GM21515 (cell line): ENCODE measurements around the gene P4HA2.

ENCODE experiments used
- ATAC-seq: cut with Tn5 transposase; IDR thresholded peaks from one replicate; pipeline ENCODE4 v1.9.1; 2021; ENCODE audit not compliant: unreplicated experiment

Gene P4HA2

DNA sequence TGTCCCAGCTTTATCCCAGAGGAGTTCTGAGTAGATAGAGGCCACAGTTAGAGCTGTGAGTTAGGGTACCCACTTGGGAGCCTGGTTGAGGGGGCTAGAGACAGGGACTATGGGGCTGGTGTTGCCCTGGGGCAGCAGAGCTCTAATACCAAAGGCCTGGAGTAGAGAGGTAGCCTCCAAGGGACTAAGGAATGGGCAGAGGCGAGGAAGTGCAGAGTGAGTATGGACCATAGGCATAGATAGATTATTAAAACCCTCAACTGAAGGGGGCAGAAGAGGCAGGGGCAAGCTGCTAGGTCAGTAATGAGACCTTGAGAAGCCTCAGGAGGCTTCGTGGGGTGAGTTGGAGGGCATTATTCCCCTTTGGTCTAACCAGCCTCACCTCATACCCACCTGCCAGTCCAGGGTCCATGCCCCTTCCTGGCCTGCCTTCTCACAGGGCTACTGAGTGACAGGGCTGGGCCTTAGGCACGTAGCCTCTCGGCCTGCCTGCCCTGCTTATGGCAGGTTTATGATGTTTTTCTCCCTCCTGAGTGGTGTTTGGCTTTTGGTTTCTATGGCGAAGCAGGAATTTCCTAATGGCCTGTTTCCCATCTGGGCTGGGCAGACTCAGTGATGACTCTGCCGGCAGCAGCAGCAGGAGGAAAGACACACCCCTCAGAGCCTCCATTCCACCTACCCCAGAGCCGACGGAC, 37.8 kb upstream of the P4HA2 start:
- no peak for ATAC-seq

DNA sequence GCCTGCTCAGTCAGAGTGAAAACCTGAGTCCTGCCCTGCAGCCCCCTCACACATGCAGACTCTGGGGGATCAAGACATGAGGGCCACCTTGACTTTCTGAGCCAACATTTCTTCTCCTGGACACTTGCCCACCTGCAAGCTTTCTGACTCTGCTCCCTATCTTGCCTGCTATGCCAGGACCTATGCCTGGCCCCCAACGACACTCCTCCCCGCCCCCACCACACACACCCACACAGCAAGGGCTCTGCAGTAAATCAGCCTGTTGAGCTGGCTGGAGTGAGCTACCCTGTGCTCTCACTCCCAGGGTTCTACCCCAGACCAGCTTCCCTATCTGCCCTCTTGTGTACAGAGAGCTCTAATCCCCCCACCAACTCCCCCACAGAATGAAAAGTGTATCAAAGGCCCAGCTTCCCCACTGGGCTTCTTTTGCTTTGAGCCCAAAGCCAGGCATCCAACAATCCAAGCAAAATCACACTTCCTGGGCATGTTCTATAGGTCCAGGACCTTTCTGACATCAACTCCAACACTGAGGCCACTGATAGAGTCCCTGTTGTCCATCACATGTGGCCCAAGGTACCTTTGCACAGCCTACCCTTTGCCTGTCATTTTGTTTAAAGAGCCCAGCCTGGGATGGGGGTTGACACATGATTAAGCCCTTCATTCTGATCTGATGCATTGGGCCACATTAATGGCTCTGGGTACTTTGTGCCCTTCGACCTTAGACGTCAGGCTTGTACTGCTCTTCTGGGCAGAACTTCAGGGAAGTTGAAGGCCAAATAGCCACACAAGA, 37.1 kb upstream of the P4HA2 start:
- no peak for ATAC-seq

- ATAC-seq, result no peak
These were observed 36.1 kb upstream of the P4HA2 start for GRCh38 chr5:132263548-132264261.

DNA sequence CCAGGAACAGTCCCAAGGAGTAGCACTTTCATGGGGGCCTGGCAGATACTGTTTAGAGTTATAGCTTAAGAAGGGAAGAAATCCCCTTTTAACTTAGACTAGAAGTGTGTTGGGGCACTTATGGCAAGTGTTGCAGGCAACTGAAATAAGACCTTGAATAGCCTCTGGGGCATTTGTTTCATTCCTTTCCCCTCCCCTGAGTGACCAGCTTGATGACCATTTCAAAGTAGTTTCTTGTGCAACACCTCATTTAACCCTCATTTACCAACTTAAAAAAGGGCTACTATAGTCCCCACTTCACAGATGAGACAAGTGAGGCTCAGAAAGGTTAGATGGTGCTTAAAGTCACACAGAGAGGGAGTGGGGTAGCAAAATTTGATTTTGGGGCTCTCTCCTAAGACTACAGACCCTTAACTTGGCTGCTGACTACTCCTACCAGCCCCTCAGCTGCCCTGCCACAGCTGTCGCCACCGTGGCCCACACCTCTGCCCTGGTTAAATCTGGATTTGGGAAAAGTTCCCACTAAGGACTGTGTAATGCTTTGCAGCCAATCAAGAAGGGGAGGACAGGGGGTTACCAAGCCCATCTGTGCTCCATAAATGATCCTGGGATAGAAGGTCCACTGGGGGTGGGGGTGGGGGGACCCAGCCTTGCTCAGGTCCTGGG, 35.4 kb upstream of the P4HA2 start:
- no peak for ATAC-seq

GRCh38 chr5:132261881-132262845, 34.5 kb upstream of the P4HA2 start:
- ATAC-seq, result no peak

DNA sequence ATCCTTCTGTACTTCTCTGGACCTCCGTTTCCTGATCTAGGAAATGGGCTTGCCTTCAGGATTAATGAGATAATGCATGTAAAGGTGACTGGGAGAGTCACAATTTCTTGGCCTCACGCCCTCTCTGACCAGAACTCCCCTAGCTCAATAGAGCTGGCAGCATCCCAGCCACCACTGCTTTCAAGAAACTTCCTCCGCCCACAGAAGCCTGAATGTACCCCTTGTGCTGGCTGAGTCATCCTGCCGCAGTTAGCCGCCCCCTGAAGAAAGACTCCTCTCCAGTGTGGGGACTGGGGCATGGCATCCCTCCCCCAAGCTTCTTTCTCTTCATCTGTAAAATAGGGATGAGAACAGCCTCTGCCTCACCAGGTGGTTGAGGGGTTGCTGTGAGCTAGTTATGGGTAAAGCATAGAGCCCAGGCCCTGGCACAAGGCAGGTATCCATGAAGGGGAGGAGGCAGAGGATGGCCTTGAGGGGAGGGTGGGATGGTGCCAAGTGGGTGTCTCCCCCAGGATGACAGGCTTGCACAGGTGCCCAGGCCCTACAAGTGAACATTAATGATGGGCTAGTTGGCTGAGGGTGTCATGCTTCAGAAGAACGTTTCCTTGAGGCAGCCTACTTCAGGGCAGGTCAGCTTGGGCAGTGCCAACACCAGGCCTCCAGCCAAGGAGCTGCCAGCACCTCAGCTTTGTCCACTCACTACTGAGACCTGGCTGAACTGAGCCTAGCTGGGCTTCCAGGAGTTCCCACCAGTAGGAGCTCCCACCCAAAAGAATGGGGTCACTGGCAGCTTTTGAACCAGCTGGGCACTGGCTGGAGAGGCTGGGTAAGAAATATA, 33.3 kb upstream of the P4HA2 start:
- no peak for ATAC-seq

DNA sequence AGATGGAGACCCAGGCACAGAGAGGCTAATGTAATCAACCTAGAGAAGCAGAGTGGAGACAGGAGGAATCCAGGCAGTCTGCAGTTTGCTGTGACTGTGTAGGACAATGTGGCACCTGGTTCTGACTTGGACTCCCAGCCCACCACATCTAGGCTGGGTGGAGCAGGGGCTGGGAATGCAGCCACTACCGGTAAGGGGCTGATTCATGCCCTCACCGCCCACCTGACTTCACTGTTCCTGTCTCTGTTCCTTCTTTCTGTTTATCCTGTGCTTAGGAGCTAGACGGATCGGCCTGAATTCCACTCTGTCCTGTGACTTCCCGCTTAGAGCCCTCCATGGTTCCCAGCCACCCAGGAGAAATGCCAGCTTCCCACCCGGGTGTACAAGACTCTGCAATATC, 32.4 kb upstream of the P4HA2 start:
- no peak for ATAC-seq

GRCh38 chr5:132259069-132259851, 31.6 kb upstream of the P4HA2 start:
- no peak for ATAC-seq

GRCh38 chr5:132258102-132259068, 30.7 kb upstream of the P4HA2 start:
- no peak for ATAC-seq

GRCh38 chr5:132257131-132258101, 29.8 kb upstream of the P4HA2 start, which contains the start of gene PDLIM4:
Gene PDLIM4, plus strand, starts transcription at chr5:132257696. Its CDS starts 39 bp downstream, at chr5:132257735.
- ATAC-seq, result no peak

DNA sequence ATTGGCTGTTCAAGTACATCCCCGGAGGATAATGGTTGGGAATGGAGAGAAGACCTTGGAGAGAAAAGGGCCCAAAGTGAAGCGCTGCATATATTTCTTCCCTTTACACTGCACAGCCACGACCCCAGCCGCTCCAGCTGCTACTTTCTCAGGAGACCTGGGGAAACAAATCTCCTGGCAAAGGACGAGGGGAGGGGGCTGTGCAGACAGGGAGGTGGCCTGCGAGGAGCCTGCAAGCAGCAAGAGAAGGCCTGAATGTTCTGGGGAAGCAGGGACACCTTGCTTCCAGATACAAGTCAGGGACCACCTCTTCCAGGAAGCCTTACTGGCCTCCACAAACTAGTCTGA, 29.1 kb upstream of the P4HA2 start:
- ATAC-seq, result no peak

GRCh38 chr5:132256086-132256782, 28.6 kb upstream of the P4HA2 start:
- no peak for ATAC-seq

- ATAC-seq, result no peak
These were observed 26.8 kb upstream of the P4HA2 start for GRCh38 chr5:132254321-132254977.

DNA sequence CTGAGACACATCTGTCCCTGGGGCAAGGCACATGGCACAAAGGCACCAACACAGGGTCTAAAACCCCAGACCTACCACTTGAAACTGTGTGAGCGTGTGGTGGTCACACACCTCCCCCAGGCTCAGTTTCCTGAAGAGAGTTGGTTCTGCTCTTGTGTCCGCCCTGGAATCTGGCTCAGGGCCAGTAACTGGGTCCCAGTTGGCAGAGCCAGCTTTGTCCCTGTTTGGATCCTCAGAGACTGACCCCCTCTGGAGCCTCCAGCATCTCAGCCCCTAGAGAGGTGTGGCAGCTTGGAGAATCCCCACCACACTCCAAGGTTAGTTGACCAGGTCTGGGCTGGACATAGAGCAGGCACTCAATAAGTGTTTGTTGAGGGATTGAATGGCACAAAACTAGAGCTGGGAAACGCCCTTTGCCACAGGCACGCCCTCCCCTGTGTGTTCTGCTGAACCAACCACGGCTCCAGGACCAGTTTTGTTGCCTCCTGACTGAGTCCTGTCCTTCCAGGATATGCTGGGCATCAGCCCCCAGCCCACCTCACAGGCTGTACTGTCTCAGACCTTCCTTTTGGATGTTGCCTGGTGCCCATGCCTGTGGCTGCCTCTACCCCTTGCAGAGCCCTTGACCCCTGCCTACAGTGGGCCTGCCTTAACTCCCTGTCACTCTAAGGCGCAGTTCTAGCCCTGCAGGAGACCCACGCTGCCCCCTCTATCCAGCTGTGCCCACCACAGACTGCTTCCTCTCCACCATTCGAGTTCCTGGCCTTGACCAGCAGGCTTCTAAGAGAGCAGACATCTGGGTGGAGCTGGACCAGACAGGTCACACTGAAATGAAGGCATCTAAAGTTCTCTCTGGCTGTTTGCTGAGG, 26.0 kb upstream of the P4HA2 start:
- ATAC-seq, result no peak
